HepG2 (cell line): ENCODE measurements around the gene TCAP. TPM values are rescaled to one million over a fixed set of nuclear protein-coding genes. Genes with fewer than 3 reads are reported as not detected.

ENCODE experiments used
- ATAC-seq: fragments of 200-7000 bp; cut with Tn5 transposase; 3 replicates; pipeline ENCODE4 v1.9.1; 2020; ENCODE audit warnings: mild to moderate bottlenecking, moderate library complexity
- BruUV-seq: library from RNA; stranded (reverse); fragments of 400-500 nt; replicated peaks from 2 replicates; lab custom pipeline; 2021; lab: Mats Ljungman, UMichigan
- CTCF ChIA-PET: fragments of 300-600 bp; formaldehyde crosslinking; extraction: SDS; loops from one replicate; lab custom pipeline; 2021; ENCODE audit warnings: low total read pairs, inconsistent platforms, low intra/inter-chr PET ratio; lab: Yijun Ruan, JAX
- POLR2A ChIA-PET: fragments of 350-600 bp; sonication (Branson Sonifier 250); formaldehyde crosslinking; loops from one replicate; lab custom pipeline; 2020; ENCODE audit warnings: antibody characterized with exemption, inconsistent platforms; lab: Yijun Ruan, JAX
- DNase-seq: peaks from one replicate; pipeline ENCODE4 v3.0.0-alpha.2; 2015; ENCODE audit warnings: low spot score
- FAIRE-seq: peaks from 3 replicates; lab custom pipeline; 2011; peaks lifted over from hg19 to GRCh38; lab: Jason Lieb, UNC
- H2AFZ ChIP-seq: one replicate; pipeline ENCODE4 v1.6.1; 2011; ENCODE audit warnings: low read length, inconsistent platforms
- H3K27ac ChIP-seq: fragments of 300-600 bp; 3 replicates; pipeline ENCODE4 v1.8.0; 2011; ENCODE audit warnings: mixed run types, mild to moderate bottlenecking, mixed read lengths, low read length, inconsistent platforms; ENCODE audit not compliant: insufficient read depth; ENCODE audit errors: extremely low read length
- H3K27me3 ChIP-seq, 2 experiments: fragments of 200-600 bp in 1 of 2; 2 replicates in 1 of 2; 3 replicates in 1 of 2; pipeline versions ENCODE4 v1.6.0 to v1.8.0; 2011; ENCODE audit warnings: low read length in 2 of 2, mild to moderate bottlenecking in 2 of 2, moderate library complexity in 2 of 2, inconsistent platforms in 1 of 2; ENCODE audit not compliant: insufficient read depth in 2 of 2, control insufficient read depth in 1 of 2
- H3K36me3 ChIP-seq, 2 experiments: fragments of 200-600 bp in 1 of 2; replicated peaks in 1 of 2; 2 replicates in 1 of 2; 3 replicates in 1 of 2; pipeline versions ENCODE4 v1.5.1 to v1.8.0; 2011; ENCODE audit warnings: low read length in 2 of 2, inconsistent platforms in 1 of 2; ENCODE audit not compliant: insufficient read depth in 2 of 2, control insufficient read depth in 1 of 2
- H3K4me1 ChIP-seq: 2 replicates; pipeline ENCODE4 v1.5.1; 2012; ENCODE audit warnings: low read length, inconsistent platforms; ENCODE audit not compliant: insufficient read depth
- H3K4me2 ChIP-seq: 2 replicates; pipeline ENCODE4 v1.6.0; 2011; ENCODE audit warnings: low read depth, low read length, inconsistent platforms
- H3K4me3 ChIP-seq, 3 experiments: fragments of 200-600 bp in 1 of 3; sonication (generic), shearing (Covaris generic) in 1 of 3; replicated peaks in 1 of 3; 2 replicates each; pipeline ENCODE4 v1.5.1; 2011 to 2016; ENCODE audit warnings: low read length in 3 of 3, inconsistent platforms in 2 of 3, low read depth in 2 of 3, mild to moderate bottlenecking in 2 of 3, control low read depth in 1 of 3, mixed read lengths in 1 of 3; ENCODE audit not compliant: insufficient read depth in 1 of 3
- H3K79me2 ChIP-seq: one replicate; pipeline ENCODE4 v1.6.1; 2011; ENCODE audit warnings: low read length, inconsistent platforms; ENCODE audit not compliant: insufficient read depth
- H3K9ac ChIP-seq: 2 replicates; pipeline ENCODE4 v1.6.0; 2011; ENCODE audit warnings: mild to moderate bottlenecking, low read depth, low read length, inconsistent platforms; ENCODE audit not compliant: insufficient read depth
- H3K9me3 ChIP-seq: 2 replicates; pipeline ENCODE4 v1.5.1; 2012; ENCODE audit warnings: mild to moderate bottlenecking, low read length
- H4K20me1 ChIP-seq: 2 replicates; pipeline ENCODE4 v1.6.0; 2011; ENCODE audit warnings: inconsistent platforms, mild to moderate bottlenecking, low read length, moderate library complexity; ENCODE audit not compliant: insufficient read depth
- AGO1 ChIP-seq: fragments of 200-400 bp; formaldehyde crosslinking; IDR thresholded peaks from 2 replicates; pipeline ENCODE4 v1.6.1; 2017; ENCODE audit warnings: mild to moderate bottlenecking, low read depth, low read length, moderate library complexity; ENCODE audit not compliant: poor library complexity, severe bottlenecking
- DNMT1 ChIP-seq: sonication (generic); formaldehyde crosslinking; IDR thresholded peaks from 2 replicates; pipeline ENCODE4 v1.5.1; 2020; ENCODE audit warnings: mild to moderate bottlenecking, missing genetic modification reagents
- RCOR2 ChIP-seq: IDR thresholded peaks from 2 replicates; pipeline ENCODE4 v1.6.1; 2016; ENCODE audit warnings: missing biosample characterization, missing genetic modification reagents
- ZBTB38 ChIP-seq: sonication (generic); formaldehyde crosslinking; IDR thresholded peaks from 2 replicates; pipeline ENCODE4 v1.5.1; 2020; ENCODE audit warnings: mild to moderate bottlenecking, missing genetic modification reagents
- ZNF17 ChIP-seq: sonication (generic); formaldehyde crosslinking; IDR thresholded peaks from 2 replicates; pipeline ENCODE4 v1.5.0; 2020; ENCODE audit warnings: mild to moderate bottlenecking, missing genetic modification reagents
- ZNF589 ChIP-seq: sonication (generic); formaldehyde crosslinking; conservative IDR thresholded peaks from 2 replicates; pipeline ENCODE4 v1.8.0; 2022; ENCODE audit warnings: mild to moderate bottlenecking, moderate library complexity, missing genetic modification reagents
- WGBS: methylation state at CpG from one replicate; pipeline ENCODE4 v1.1.6; 2017; ENCODE audit warnings: low lambda C conversion rate; 5-methylcytosine and 5-hydroxymethylcytosine counted together
- in situ Hi-C: cut with HindIII; loops from 2 replicates; pipeline ENCODE4 v1.10.0; 2017; ENCODE audit warnings: low pct_unique_long_range_greater_than_20kb; ENCODE audit not compliant: extremely low pct_ligation_motif_present
- intact Hi-C: fragments of 100-400 bp; cut with micrococcal nuclease; formaldehyde crosslinking; loops from one replicate; pipeline ENCODE4 v1.10.0; 2022; ENCODE audit not compliant: unreplicated experiment
- polyA plus RNA-seq, 8 experiments: library from polyadenylated mRNA; depleted of rRNA in 3 of 8; stranded (reverse) in 7 of 8; unstranded in 1 of 8; fragments of >200 nt; fragmentation: Illumina TruSeq in 4 of 8; extraction: Trizol in 4 of 8; gene quantifications; 2 replicates each; pipeline versions ENCODE4 v1.2.1 to v1.2.3, GENCODE V29; 2011 to 2016; ENCODE audit warnings: low read depth in 4 of 8, missing spikeins in 1 of 8, mixed read lengths in 1 of 8; ENCODE audit not compliant: insufficient read depth in 1 of 8
- total RNA-seq, 5 experiments: library from RNA; depleted of rRNA; stranded (reverse); fragments of >200 nt; fragmentation: Illumina TruSeq; extraction: Trizol; gene quantifications; 2 replicates each; pipeline ENCODE4 v1.2.3, GENCODE V29; 2016; ENCODE audit warnings: low read depth in 1 of 5
- TF ChIP-seq, protein P1 (sequence below): sonication (generic); formaldehyde crosslinking; IDR thresholded peaks from 2 replicates; pipeline ENCODE4 v1.4.0; 2020; ENCODE audit warnings: mild to moderate bottlenecking, missing genetic modification reagents
- TF ChIP-seq, protein P2 (sequence below): sonication (generic); formaldehyde crosslinking; IDR thresholded peaks from 2 replicates; pipeline ENCODE4 v1.8.1; 2023; ENCODE audit warnings: mild to moderate bottlenecking, missing genetic modification reagents
- TF ChIP-seq, protein P3 (sequence below): IDR thresholded peaks from 2 replicates; pipeline ENCODE4 v1.6.1; 2016
- TF ChIP-seq, protein P4 (sequence below): sonication (generic); formaldehyde crosslinking; IDR thresholded peaks from 2 replicates; pipeline ENCODE4 v1.5.0; 2020; ENCODE audit warnings: mild to moderate bottlenecking, missing genetic modification reagents, moderate library complexity

TCAP gene
- total and polyA plus RNA-seq, 2 of the 13 experiments (the other 11 are each of a cell fraction or from before 2014, with no cell fraction given): 0.24 to 0.65 TPM

DNA sequence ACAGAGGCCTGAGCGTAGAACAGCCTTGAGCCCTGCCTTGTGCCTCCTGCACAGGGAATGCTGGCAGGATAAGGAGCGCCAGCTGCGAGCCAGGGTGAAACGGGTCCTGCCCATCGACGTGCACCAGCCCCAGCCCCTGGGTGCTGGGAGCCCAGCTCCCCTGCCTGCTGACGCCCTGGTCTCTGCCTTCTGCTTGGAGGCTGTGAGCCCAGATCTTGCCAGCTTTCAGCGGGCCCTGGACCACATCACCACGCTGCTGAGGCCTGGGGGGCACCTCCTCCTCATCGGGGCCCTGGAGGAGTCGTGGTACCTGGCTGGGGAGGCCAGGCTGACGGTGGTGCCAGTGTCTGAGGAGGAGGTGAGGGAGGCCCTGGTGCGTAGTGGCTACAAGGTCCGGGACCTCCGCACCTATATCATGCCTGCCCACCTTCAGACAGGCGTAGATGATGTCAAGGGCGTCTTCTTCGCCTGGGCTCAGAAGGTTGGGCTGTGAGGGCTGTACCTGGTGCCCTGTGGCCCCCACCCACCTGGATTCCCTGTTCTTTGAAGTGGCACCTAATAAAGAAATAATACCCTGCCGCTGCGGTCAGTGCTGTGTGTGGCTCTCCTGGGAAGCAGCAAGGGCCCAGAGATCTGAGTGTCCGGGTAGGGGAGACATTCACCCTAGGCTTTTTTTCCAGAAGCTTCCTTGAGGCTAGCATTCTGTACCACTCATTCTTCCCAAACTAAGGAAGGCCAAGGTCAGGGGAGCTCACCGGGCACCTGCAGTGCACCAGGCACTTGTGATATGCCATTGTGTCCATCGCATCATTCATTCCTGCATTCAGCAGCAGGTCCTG is 5.0 kb downstream of the TCAP start (continued):
- TF ChIP-seq DNMT1 (CRISPR knock-in tag) (no peak), AGO1 (peak; percentile 54), ZNF589 (CRISPR knock-in tag) (no peak), RCOR2 (CRISPR knock-in tag) (no peak), ZBTB38 (CRISPR knock-in tag) (0 out of 2 replicates have a peak, but pooled peaks have one; percentile 0)
- TF ChIP-seq, protein P1, sequence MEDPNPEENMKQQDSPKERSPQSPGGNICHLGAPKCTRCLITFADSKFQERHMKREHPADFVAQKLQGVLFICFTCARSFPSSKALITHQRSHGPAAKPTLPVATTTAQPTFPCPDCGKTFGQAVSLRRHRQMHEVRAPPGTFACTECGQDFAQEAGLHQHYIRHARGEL (CRISPR knock-in tag): no peak
- TF ChIP-seq, protein P2, sequence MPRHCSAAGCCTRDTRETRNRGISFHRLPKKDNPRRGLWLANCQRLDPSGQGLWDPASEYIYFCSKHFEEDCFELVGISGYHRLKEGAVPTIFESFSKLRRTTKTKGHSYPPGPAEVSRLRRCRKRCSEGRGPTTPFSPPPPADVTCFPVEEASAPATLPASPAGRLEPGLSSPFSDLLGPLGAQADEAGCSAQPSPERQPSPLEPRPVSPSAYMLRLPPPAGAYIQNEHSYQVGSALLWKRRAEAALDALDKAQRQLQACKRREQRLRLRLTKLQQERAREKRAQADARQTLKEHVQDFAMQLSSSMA (CRISPR knock-in tag): 0 out of 2 replicates have a peak, but pooled peaks have one; percentile 38

DNA sequence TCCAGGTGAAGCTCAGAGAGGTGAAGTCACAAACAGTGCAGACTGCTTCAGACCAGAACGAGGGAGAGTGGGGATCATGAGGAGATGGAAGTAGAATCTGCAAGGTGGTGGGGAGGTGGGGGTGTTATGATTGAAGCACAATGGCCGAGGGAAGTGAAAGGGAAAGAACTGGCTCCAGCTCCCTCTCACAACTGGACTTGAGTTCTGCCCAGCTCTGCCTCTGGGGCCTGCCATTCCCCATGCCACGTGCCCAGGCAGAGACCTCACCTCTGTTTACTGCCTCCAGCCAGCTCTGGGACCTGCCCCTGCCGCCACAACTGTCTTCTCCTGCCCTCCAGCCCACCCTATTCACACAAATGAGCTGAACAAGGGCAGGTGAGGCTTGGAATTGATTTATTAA is 5.6 kb downstream of the TCAP start:
- FAIRE-seq: no peak

More for the DNA sequence above, 5.6 kb downstream of the TCAP start:
- CTCF ChIA-PET: interaction anchor here (1.7 to 8.5 kb wide), 2 partner anchors 49 to 123 kb away, joined by 4 to 136 read pairs; no protein-coding TSS in a partner anchor
- no peaks in the 10 kb centered on the region for H3K9me3 ChIP-seq
- in situ Hi-C loops: loop anchor here (5.0 kb wide), 2 partner anchors 48 to 82 kb away; no protein-coding TSS in a partner anchor
- H2AFZ ChIP-seq: no peak overlapping the region
- TF ChIP-seq, protein P3, sequence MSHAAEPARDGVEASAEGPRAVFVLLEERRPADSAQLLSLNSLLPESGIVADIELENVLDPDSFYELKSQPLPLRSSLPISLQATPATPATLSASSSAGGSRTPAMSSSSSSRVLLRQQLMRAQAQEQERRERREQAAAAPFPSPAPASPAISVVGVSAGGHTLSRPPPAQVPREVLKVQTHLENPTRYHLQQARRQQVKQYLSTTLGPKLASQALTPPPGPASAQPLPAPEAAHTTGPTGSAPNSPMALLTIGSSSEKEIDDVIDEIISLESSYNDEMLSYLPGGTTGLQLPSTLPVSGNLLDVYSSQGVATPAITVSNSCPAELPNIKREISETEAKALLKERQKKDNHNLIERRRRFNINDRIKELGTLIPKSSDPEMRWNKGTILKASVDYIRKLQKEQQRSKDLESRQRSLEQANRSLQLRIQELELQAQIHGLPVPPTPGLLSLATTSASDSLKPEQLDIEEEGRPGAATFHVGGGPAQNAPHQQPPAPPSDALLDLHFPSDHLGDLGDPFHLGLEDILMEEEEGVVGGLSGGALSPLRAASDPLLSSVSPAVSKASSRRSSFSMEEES (CRISPR knock-in tag): peak; percentile 14; the same call in 1 of the 2 replicates
- TF ChIP-seq, protein P4, sequence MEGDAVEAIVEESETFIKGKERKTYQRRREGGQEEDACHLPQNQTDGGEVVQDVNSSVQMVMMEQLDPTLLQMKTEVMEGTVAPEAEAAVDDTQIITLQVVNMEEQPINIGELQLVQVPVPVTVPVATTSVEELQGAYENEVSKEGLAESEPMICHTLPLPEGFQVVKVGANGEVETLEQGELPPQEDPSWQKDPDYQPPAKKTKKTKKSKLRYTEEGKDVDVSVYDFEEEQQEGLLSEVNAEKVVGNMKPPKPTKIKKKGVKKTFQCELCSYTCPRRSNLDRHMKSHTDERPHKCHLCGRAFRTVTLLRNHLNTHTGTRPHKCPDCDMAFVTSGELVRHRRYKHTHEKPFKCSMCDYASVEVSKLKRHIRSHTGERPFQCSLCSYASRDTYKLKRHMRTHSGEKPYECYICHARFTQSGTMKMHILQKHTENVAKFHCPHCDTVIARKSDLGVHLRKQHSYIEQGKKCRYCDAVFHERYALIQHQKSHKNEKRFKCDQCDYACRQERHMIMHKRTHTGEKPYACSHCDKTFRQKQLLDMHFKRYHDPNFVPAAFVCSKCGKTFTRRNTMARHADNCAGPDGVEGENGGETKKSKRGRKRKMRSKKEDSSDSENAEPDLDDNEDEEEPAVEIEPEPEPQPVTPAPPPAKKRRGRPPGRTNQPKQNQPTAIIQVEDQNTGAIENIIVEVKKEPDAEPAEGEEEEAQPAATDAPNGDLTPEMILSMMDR (CRISPR knock-in tag): 0 out of 2 replicates have a peak, but pooled peaks have one; percentile 2
- TF ChIP-seq ZNF17 (CRISPR knock-in tag): no peak
- TF ChIP-seq, all 625 proteins: peak for 2
- no TSS peak for BruUV-seq
- 32% methylated on average over 4 of the region's 4 CpGs for WGBS
- intact Hi-C loops: loop anchor here (5.0 kb wide), 1 partner anchor 82 kb away; no protein-coding TSS in a partner anchor
- Histone ChIP-seq H3K4me1 (peaks cover 77% of the 10 kb centered on the region), H4K20me1 (no peaks in the 10 kb centered on the region), H3K27ac (no peak overlapping the region), H3K27me3 (peaks cover 11 to 49% of the 10 kb centered on the region in 2 experiments), H3K4me2 (no peak overlapping the region), H3K79me2 (no peaks in the 10 kb centered on the region), H3K9ac (no peak overlapping the region), H3K4me3 (no peak overlapping the region), H3K36me3 (no peaks in the 10 kb centered on the region)
- POLR2A ChIA-PET: interaction anchor here (1.2 to 9.4 kb wide), 9 partner anchors 17 to 59 kb away, joined by 3 to 96 read pairs (median 9); partner anchors contain the start of genes ERBB2, MIEN1 and PGAP3
- DNase-seq (no peak), ATAC-seq (no peak)
